ENCODE data around the gene GOLGA3.

GOLGA3 gene

DNA sequence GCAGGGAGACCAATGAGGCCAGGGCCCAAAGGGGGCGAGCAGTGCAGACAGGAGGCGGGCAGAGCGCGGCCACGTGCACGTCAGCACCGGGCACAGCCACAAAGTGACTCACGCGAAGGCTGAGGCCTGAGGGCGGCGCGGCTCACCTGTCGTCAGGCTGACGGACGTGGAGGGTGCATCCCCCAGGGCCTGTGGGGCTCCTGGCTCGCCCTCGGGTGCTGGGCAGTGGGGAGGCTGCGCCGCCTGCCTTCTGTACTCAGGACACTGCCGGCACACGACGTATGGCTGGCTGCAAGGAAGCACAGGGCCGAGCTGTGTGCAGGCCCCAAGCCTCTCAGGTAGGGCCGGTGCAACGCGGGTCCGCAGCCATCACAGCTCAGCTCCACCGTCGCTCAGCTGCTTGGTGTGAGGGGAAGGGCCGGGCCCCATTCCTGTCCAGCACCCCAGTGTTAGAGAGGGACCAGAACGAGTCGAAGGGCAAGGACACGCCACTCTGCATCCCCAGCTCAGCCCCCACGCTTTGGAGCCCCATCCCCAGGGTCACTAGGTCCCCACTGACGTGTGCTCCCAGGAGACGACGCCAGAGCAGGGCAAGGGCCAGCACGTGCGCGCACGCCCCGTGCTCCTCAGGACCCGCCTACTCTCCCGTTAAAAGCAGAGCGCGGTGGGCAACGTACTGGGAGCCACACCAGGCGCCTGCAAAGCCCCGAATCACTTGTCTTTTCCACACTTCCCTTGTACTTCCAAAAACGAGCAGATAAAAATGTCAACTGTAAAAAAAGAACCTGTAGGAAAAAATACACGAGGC lies 24.8 kb upstream of the GOLGA3 start:
- no peak overlapping the region for H2AFZ ChIP-seq (ENCODE audit: low read length)
- no peaks in the 10 kb centered on the region for H3F3A ChIP-seq (ENCODE audit: low read depth)
- H3K4me2 ChIP-seq (ENCODE audit: low read depth, low read length, poor library complexity, severe bottlenecking): no peak overlapping the region
- no peak overlapping the region for H3K9ac ChIP-seq (ENCODE audit: low read depth, low read length, poor library complexity, severe bottlenecking)
- no peaks in the 10 kb centered on the region for H3K36me3 ChIP-seq (ENCODE audit: insufficient read depth, low read length)
- H3K27me3 ChIP-seq (ENCODE audit: insufficient read depth, low read length, poor library complexity, severe bottlenecking): no peaks in the 10 kb centered on the region
- H3K79me2 ChIP-seq (ENCODE audit: insufficient read depth, low read length): no peaks in the 10 kb centered on the region
- TF ChIP-seq CTCF (conservative IDR thresholded peaks at IDR 0.05; ENCODE audit: low read length) (no peak), EZH2phosphoT487 (IDR thresholded peaks at IDR 0.05; ENCODE audit: borderline replicate concordance) (no peak)
- H4K20me1 ChIP-seq (ENCODE audit: insufficient read depth, low read length, poor library complexity, severe bottlenecking): no peaks in the 10 kb centered on the region
- H3K4me1 ChIP-seq (ENCODE audit: insufficient read depth, low read length, poor library complexity, severe bottlenecking): no peaks in the 10 kb centered on the region
- no peaks in the 10 kb centered on the region for H3K9me2 ChIP-seq (replicated peaks; ENCODE audit: low read depth, low read length)
- H3K9me3 ChIP-seq (ENCODE audit: insufficient read depth, low read depth, low read length): peaks cover 20% of the 10 kb centered on the region; the same call in 1 of the 2 replicates
- H3K4me3 ChIP-seq (ENCODE audit: low read length, poor library complexity, severe bottlenecking): no peak overlapping the region

- no peaks in the 10 kb centered on the region for H3K27me3 ChIP-seq (ENCODE audit: insufficient read depth, low read length, poor library complexity, severe bottlenecking)
- H3K9ac ChIP-seq (ENCODE audit: low read depth, low read length, poor library complexity, severe bottlenecking): no peak overlapping the region
- H3K4me3 ChIP-seq (ENCODE audit: low read length, poor library complexity, severe bottlenecking): no peak overlapping the region
- H3K9me3 ChIP-seq (ENCODE audit: insufficient read depth, low read depth, low read length): peaks cover 24% of the 10 kb centered on the region; the same call in 1 of the 2 replicates
- H3K36me3 ChIP-seq (ENCODE audit: insufficient read depth, low read length): no peaks in the 10 kb centered on the region
- no peaks in the 10 kb centered on the region for H3K79me2 ChIP-seq (ENCODE audit: insufficient read depth, low read length)
- H3K9me2 ChIP-seq (replicated peaks; ENCODE audit: low read depth, low read length): no peaks in the 10 kb centered on the region
- H2AFZ ChIP-seq (ENCODE audit: low read length): no peak overlapping the region
- H3K4me1 ChIP-seq (ENCODE audit: insufficient read depth, low read length, poor library complexity, severe bottlenecking): no peaks in the 10 kb centered on the region
- no peak overlapping the region for H3K4me2 ChIP-seq (ENCODE audit: low read depth, low read length, poor library complexity, severe bottlenecking)
- no peaks in the 10 kb centered on the region for H4K20me1 ChIP-seq (ENCODE audit: insufficient read depth, low read length, poor library complexity, severe bottlenecking)
- no peak for TF ChIP-seq CTCF (conservative IDR thresholded peaks at IDR 0.05; ENCODE audit: low read length)
- no peak for TF ChIP-seq EZH2phosphoT487 (IDR thresholded peaks at IDR 0.05; ENCODE audit: borderline replicate concordance)
- no peaks in the 10 kb centered on the region for H3F3A ChIP-seq (ENCODE audit: low read depth)
These were observed 23.8 kb upstream of the GOLGA3 start for GRCh38 chr12:132852496-132852895.

GRCh38 chr12:132851465-132851864 lies 22.8 kb upstream of the GOLGA3 start:
- Histone ChIP-seq H2AFZ (ENCODE audit: low read length) (no peak overlapping the region), H3K4me3 (ENCODE audit: low read length, poor library complexity, severe bottlenecking) (no peak overlapping the region), H3K4me1 (ENCODE audit: insufficient read depth, low read length, poor library complexity, severe bottlenecking) (no peaks in the 10 kb centered on the region), H3K27me3 (ENCODE audit: insufficient read depth, low read length, poor library complexity, severe bottlenecking) (no peaks in the 10 kb centered on the region), H3K9me2 (replicated peaks; ENCODE audit: low read depth, low read length) (no peaks in the 10 kb centered on the region), H3K36me3 (ENCODE audit: insufficient read depth, low read length) (no peaks in the 10 kb centered on the region), H3K9ac (ENCODE audit: low read depth, low read length, poor library complexity, severe bottlenecking) (no peak overlapping the region), H3K9me3 (ENCODE audit: insufficient read depth, low read depth, low read length) (peaks cover 27% of the 10 kb centered on the region; the same call in 1 of the 2 replicates), H3K79me2 (ENCODE audit: insufficient read depth, low read length) (no peaks in the 10 kb centered on the region), H4K20me1 (ENCODE audit: insufficient read depth, low read length, poor library complexity, severe bottlenecking) (no peaks in the 10 kb centered on the region), H3F3A (ENCODE audit: low read depth) (no peaks in the 10 kb centered on the region), H3K4me2 (ENCODE audit: low read depth, low read length, poor library complexity, severe bottlenecking) (no peak overlapping the region)
- no peak for TF ChIP-seq EZH2phosphoT487 (IDR thresholded peaks at IDR 0.05; ENCODE audit: borderline replicate concordance)
- TF ChIP-seq CTCF (conservative IDR thresholded peaks at IDR 0.05; ENCODE audit: low read length): no peak

All from Loucy (cell line).